ENCODE data around the gene PMS2.
"Not testable (repeated sequence)": the region's sequence is repeated elsewhere in the genome, so short reads cannot be mapped to it uniquely, and the experiment has no call there.

DNA sequence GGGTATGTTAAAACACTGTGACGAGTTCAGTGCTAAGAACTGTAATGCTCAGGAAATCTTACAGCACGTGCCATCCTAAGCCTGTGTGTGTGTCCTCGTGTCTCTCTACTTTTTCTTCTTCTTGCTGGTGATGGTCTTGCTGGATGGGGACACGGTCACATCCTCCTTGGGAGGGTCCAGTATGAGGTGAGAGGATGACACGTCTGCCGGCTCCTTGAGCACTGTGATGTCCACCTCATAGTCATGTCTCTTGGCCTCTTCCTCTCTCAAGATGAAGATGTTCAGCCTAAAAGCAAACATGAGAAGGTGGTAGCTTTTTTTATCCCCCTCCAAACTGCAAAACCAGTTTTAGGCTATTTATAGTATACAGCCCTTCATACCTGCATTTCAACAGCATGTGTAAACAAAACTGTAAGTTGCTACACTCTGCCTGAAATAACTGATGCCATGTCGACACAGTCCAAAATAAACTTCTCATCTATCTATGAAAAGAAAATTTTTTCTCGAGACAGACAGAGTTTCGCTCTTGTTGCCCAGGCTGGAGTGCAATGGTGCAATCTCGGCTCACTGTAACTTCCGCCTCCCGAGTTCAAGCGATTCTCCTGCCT lies 82.5 kb downstream of the PMS2 start:
- TF ChIP-seq POLR2A, POLR2AphosphoS5 (IDR thresholded peaks at IDR 0.05): not testable (repeated sequence)
- TF ChIP-seq, protein P1, sequence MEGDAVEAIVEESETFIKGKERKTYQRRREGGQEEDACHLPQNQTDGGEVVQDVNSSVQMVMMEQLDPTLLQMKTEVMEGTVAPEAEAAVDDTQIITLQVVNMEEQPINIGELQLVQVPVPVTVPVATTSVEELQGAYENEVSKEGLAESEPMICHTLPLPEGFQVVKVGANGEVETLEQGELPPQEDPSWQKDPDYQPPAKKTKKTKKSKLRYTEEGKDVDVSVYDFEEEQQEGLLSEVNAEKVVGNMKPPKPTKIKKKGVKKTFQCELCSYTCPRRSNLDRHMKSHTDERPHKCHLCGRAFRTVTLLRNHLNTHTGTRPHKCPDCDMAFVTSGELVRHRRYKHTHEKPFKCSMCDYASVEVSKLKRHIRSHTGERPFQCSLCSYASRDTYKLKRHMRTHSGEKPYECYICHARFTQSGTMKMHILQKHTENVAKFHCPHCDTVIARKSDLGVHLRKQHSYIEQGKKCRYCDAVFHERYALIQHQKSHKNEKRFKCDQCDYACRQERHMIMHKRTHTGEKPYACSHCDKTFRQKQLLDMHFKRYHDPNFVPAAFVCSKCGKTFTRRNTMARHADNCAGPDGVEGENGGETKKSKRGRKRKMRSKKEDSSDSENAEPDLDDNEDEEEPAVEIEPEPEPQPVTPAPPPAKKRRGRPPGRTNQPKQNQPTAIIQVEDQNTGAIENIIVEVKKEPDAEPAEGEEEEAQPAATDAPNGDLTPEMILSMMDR (IDR thresholded peaks at IDR 0.05) = not testable (repeated sequence)

Data from breast epithelium (tissue), 3 donors.